ENCODE results near the gene RNASE1.
"Not testable (repeated sequence)": the region's sequence is repeated elsewhere in the genome, so short reads cannot be mapped to it uniquely, and the experiment has no call there.

DNA sequence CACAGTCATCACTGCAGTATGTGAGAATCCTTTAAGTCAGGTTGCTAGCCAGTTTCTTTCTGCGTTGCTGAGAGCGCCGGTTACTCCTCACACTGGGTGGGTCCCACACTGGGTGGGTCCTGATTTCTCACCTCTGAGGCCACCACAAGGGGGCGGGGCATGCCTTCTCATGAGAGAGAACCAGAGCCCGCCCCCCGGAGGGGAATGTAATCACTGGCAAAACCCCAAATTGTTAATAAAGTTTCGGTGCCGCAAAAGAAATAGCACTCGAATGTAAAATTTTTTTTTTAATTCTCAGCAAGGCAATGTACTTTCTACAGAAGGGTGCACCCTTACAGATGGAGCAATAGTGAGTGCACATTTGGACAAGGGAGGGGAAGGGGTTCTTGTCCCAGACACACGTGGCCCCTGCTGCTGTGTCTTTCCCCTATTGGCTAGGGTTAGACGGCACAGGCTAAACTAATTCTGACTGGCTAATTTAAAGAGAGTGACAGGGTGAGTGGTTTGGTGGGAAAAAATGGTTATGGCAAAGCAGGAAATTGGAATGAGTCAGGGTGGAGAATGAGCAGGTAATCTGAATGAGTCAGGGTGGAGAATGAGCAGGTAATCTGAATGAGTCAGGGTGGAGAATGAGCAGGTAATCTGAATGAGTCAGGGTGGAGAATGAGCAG lies 25.5 kb upstream of the RNASE1 start:
- not testable (repeated sequence) for TF ChIP-seq CTCF (IDR thresholded peaks at IDR 0.05; ENCODE audit: low read depth, low read length, missing input control); YY1 (IDR thresholded peaks at IDR 0.05); TAF1 (conservative IDR thresholded peaks at IDR 0.05); JUND (IDR thresholded peaks at IDR 0.05); REST (IDR thresholded peaks at IDR 0.05); RXRA (IDR thresholded peaks at IDR 0.05); RAD21 (IDR thresholded peaks at IDR 0.05)
- TF ChIP-seq, protein P1, sequence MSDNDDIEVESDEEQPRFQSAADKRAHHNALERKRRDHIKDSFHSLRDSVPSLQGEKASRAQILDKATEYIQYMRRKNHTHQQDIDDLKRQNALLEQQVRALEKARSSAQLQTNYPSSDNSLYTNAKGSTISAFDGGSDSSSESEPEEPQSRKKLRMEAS (IDR thresholded peaks at IDR 0.05): not testable (repeated sequence)
- TF ChIP-seq, protein P2, sequence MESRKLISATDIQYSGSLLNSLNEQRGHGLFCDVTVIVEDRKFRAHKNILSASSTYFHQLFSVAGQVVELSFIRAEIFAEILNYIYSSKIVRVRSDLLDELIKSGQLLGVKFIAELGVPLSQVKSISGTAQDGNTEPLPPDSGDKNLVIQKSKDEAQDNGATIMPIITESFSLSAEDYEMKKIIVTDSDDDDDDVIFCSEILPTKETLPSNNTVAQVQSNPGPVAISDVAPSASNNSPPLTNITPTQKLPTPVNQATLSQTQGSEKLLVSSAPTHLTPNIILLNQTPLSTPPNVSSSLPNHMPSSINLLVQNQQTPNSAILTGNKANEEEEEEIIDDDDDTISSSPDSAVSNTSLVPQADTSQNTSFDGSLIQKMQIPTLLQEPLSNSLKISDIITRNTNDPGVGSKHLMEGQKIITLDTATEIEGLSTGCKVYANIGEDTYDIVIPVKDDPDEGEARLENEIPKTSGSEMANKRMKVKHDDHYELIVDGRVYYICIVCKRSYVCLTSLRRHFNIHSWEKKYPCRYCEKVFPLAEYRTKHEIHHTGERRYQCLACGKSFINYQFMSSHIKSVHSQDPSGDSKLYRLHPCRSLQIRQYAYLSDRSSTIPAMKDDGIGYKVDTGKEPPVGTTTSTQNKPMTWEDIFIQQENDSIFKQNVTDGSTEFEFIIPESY (IDR thresholded peaks at IDR 0.05): not testable (repeated sequence)
